ENCODE results near the gene CUL4A. TPM values are rescaled to one million over a fixed set of nuclear protein-coding genes. Genes with fewer than 3 reads are reported as not detected.

CUL4A gene
- total and polyA plus RNA-seq, 2 donors (not counting 3 experiments of a cell fraction or from before 2014, with no cell fraction given), result 37.9 to 80.0 TPM

DNA sequence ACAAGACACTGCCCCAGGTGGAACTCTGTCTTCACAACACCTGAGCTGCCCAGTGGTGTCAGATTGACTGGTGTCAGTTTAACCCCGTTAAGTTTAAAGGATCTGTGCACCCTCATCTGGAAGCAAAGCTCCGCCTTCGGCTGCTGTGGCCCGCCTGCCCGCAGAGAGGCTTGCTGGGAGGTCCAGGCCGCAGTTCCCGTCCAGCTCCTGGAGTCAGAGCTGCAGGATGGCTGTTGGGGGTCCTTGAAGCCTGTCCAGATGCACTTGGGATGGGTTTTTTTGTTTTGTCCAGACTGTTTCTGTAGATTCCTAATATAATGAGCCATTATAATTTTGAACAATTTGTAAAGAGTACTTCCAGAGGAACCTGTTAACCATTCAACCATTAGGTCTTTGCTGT is 16.1 kb downstream of the CUL4A start:
- POLR2A ChIA-PET, result no interaction called here
- peaks cover 26% of the 10 kb centered on the region for H3K79me2 ChIP-seq (ENCODE audit: control insufficient read depth, insufficient read depth, low read length)
- H3K27me3 ChIP-seq (ENCODE audit: control insufficient read depth in 2 of 2, insufficient read depth in 2 of 2, low read length in 2 of 2), result no peaks in the 10 kb centered on the region
- TF ChIP-seq FOS (IDR thresholded peaks at IDR 0.05; ENCODE audit: borderline replicate concordance, insufficient read depth, low read length) (no peak), MYC (IDR thresholded peaks at IDR 0.05; ENCODE audit: low read depth, low read length) (no peak), GATA2 (IDR thresholded peaks at IDR 0.05; ENCODE audit: insufficient read depth, insufficient read length, low read depth, low read length) (no peak), EZH2 (IDR thresholded peaks at IDR 0.05; ENCODE audit: borderline replicate concordance, low read depth, low read length, severe bottlenecking) (no peak), JUN (IDR thresholded peaks at IDR 0.05; ENCODE audit: borderline replicate concordance, insufficient read depth, insufficient read length, low read depth) (no peak), POLR2A (IDR thresholded peaks at IDR 0.05; ENCODE audit: low read depth, low read length) (no peak), POLR2AphosphoS5 (IDR thresholded peaks at IDR 0.05; ENCODE audit: insufficient read depth, low read depth, low read length) (no peak)
- TF ChIP-seq, protein P1, sequence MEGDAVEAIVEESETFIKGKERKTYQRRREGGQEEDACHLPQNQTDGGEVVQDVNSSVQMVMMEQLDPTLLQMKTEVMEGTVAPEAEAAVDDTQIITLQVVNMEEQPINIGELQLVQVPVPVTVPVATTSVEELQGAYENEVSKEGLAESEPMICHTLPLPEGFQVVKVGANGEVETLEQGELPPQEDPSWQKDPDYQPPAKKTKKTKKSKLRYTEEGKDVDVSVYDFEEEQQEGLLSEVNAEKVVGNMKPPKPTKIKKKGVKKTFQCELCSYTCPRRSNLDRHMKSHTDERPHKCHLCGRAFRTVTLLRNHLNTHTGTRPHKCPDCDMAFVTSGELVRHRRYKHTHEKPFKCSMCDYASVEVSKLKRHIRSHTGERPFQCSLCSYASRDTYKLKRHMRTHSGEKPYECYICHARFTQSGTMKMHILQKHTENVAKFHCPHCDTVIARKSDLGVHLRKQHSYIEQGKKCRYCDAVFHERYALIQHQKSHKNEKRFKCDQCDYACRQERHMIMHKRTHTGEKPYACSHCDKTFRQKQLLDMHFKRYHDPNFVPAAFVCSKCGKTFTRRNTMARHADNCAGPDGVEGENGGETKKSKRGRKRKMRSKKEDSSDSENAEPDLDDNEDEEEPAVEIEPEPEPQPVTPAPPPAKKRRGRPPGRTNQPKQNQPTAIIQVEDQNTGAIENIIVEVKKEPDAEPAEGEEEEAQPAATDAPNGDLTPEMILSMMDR (IDR thresholded peaks at IDR 0.05; ENCODE audit: extremely low read depth in 1 of 2, insufficient read depth in 1 of 2, low read depth in 1 of 2, low read length in 2 of 2), result no peak
- TF ChIP-seq, protein P2, sequence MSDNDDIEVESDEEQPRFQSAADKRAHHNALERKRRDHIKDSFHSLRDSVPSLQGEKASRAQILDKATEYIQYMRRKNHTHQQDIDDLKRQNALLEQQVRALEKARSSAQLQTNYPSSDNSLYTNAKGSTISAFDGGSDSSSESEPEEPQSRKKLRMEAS (IDR thresholded peaks at IDR 0.05; ENCODE audit: insufficient read depth, insufficient read length), result no peak
- DNase-seq (ENCODE audit: low read depth, low spot score) (no peak), FAIRE-seq (no peak)
- H3K4me2 ChIP-seq (ENCODE audit: insufficient read depth, low read length), result no peak overlapping the region
- no peak overlapping the region for H3K27ac ChIP-seq (ENCODE audit: insufficient read depth, low read depth, low read length)
- dilution Hi-C loops (cut with MboI; ENCODE audit: extremely low pct_ligation_motif_present, low sequenced_read_pairs) (no loop called here), intact Hi-C loops (cut with micrococcal nuclease) (no loop called here)
- H3K4me1 ChIP-seq (ENCODE audit: control insufficient read depth, extremely low read depth, insufficient read depth, low read length), result no peaks in the 10 kb centered on the region
- peaks cover 12 to 35% of the 10 kb centered on the region in 2 experiments for H3K36me3 ChIP-seq (ENCODE audit: control insufficient read depth in 2 of 2, extremely low read depth in 1 of 2, insufficient read depth in 2 of 2, low read length in 2 of 2)
- H3K9me1 ChIP-seq (replicated peaks; ENCODE audit: control insufficient read depth, extremely low read depth, insufficient read depth, low read length), result no peaks in the 10 kb centered on the region
- no TSS peak for BruUV-seq (replicated peaks)
- H4K20me1 ChIP-seq (replicated peaks; ENCODE audit: control insufficient read depth, extremely low read depth, insufficient read depth, low read length), result no peaks in the 10 kb centered on the region
- CTCF ChIA-PET, result no interaction called here
- no peak overlapping the region for H3K4me3 ChIP-seq (replicated peaks in 1 of 3; ENCODE audit: insufficient read depth in 1 of 3, low read depth in 1 of 3, low read length in 3 of 3)
- H2AFZ ChIP-seq (ENCODE audit: low read depth, low read length), result no peak overlapping the region
- no peak overlapping the region for H3K9ac ChIP-seq (replicated peaks; ENCODE audit: extremely low read depth, insufficient read depth, low read length)
- no peaks in the 10 kb centered on the region for H3K9me3 ChIP-seq (replicated peaks; ENCODE audit: control insufficient read depth, insufficient read depth, low read length)

All from endothelial cell of umbilical vein (primary cell).